Measurements from ENCODE around the gene MACC1.
A peak's percentile ranks its signal among the peaks of the same experiment; 100 is the strongest.

MACC1 gene, protein sequence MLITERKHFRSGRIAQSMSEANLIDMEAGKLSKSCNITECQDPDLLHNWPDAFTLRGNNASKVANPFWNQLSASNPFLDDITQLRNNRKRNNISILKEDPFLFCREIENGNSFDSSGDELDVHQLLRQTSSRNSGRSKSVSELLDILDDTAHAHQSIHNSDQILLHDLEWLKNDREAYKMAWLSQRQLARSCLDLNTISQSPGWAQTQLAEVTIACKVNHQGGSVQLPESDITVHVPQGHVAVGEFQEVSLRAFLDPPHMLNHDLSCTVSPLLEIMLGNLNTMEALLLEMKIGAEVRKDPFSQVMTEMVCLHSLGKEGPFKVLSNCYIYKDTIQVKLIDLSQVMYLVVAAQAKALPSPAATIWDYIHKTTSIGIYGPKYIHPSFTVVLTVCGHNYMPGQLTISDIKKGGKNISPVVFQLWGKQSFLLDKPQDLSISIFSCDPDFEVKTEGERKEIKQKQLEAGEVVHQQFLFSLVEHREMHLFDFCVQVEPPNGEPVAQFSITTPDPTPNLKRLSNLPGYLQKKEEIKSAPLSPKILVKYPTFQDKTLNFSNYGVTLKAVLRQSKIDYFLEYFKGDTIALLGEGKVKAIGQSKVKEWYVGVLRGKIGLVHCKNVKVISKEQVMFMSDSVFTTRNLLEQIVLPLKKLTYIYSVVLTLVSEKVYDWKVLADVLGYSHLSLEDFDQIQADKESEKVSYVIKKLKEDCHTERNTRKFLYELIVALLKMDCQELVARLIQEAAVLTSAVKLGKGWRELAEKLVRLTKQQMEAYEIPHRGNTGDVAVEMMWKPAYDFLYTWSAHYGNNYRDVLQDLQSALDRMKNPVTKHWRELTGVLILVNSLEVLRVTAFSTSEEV

DNA sequence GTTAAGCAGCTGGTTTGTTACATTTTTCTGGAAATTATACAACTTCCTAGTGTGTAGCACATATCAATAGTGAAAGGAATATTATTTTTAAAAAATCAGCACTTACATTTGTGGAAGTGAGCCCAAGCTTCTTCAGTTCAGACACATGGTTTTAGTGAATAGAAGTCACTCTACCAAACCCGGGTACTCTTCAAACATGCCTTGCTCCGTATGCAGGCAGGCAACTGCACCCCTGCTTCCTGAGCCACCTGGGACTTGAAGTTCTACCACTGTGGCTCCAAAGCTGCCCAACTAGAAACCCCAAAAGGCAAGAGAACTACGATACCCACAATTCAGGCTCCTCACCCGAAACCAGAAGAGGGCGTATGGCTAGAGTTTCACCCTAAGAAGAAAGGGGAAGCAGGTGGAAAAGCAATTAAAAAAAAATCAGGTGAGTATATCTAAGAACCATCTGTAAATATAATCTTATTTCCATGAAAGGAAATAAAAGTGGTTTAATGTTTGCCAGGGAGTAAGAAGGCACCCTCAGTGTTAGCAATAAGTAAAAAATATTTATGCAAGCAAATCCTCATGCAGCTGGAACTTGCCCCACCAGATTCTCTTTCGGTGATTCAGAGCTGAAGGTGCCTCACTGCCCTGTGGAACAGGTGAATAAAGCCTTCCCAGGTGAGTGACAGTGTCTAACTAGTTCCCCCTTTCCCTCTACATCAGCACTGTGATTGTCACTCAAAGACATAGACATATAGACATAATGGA, at the start of gene MACC1:
Gene MACC1 (minus strand): TSS at position 192 of the 756 bp plus-strand sequence. CDS start 55,522 bp downstream, outside the sequence.
- DNase-seq = peak; percentile 40

DNA sequence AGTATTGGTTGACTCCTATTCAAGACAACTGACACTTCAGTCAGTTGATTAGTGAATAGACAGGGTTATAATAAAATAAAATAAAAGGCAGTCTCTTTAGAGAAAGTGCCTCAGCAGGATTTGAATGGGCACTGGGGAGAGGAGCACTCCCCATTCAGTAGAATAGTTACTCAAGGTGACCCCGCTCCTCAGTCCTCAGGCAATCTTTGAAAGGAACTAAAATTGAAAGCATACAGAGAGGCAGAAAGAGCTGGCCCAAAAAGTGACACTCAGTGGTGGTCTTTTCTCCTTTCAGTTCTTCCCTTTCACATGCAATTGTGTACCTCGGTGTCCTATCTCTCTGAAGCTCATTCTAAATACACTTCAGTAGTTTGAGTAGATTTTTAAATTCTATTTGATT, 47.4 kb upstream of the MACC1 start:
- no peak for DNase-seq

DNA sequence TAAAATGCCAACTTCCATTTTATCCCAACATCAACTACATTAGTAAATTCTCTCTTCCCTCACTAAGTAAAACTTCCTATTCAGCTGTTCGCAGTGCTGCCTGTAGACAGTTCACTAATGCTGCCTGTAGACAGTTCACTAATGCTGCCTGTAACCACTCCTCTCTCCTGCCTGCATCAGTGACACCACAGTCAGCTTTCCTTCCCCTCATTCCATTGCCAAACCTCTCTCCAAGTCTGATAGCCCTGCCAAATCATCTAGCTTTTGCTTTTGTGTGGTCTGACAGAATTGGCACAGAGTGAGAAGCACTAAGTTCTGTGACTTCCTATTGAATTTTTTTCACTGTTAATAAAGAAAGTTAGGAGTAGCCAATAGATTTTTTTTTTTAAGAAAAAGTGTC, 43.0 kb upstream of the MACC1 start:
- peak; percentile 28 for DNase-seq

DNA sequence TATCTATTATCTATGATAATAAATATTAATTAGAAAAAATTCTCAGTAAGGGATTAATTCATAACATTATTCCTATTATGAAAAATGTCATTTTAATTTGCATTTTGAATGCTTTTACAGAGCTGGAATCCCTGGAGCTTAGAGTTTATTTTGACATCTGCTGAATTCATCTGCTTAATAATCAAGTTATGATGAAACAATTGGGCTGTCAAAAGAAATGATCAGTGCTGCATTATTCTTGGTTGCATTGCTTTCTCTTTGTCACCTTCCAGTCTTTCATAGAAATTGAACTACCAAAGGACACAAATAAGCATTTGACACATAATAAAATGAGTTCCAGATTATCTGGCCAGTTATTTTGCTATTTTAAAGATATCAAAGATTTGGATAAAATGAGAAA, 40.0 kb upstream of the MACC1 start:
- DNase-seq = no peak

DNA sequence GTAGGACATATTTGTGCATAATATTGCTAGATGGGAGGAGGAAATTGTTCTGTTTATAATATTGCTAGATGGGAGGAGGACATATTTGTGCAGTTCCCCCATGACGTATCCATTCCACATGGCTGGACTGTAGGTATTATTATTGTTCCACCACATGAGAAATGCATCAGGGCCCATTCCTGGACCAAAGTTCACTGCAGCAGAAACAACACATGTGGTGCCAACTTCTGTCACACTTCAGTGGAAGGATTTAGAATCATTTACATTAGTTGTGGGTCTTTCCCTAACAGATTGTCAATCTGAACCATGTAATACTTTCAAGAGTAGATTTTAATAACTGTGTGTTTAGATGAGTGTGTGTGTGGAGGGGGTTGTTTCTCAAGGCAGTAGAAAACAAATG, 32.7 kb upstream of the MACC1 start:
- DNase-seq = no peak

DNA sequence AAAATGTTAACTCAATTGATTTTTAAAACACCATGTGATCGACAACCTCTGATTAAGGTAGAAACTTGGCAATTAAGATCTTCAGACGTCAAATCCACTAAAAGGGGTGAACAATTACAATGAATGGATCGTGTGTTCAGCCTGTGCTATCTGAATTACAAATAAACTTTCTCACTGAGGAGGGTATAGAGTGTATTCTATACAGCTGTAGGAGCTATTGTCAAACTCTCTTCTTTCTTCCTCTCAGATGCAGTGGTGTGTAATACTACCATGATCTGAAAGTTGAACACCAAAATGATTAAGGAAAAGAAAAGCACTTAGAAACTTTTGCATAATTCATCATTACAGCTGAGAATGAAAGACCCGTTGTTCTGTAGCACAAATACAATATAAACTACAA, 32.2 kb upstream of the MACC1 start:
- no peak for DNase-seq

DNA sequence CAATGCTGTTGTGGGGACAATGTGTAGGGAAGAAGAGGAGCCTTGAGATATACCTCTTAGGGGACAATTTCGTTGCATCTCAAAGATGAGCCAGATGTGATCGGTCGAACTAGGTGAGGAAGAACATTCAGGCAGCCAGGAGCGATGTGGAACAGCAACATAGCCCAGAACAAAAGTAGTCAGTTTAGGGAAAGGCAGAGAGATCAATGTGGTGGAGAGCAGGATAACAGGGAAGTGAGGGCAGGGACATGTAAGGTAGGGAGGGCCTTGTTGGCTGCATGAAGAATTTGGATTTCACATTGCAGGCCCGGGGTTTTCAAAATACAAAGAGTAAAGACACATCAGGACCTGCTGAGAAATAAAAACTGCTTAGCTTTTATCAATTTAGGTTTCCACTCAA, 29.1 kb upstream of the MACC1 start:
- DNase-seq = no peak

DNA sequence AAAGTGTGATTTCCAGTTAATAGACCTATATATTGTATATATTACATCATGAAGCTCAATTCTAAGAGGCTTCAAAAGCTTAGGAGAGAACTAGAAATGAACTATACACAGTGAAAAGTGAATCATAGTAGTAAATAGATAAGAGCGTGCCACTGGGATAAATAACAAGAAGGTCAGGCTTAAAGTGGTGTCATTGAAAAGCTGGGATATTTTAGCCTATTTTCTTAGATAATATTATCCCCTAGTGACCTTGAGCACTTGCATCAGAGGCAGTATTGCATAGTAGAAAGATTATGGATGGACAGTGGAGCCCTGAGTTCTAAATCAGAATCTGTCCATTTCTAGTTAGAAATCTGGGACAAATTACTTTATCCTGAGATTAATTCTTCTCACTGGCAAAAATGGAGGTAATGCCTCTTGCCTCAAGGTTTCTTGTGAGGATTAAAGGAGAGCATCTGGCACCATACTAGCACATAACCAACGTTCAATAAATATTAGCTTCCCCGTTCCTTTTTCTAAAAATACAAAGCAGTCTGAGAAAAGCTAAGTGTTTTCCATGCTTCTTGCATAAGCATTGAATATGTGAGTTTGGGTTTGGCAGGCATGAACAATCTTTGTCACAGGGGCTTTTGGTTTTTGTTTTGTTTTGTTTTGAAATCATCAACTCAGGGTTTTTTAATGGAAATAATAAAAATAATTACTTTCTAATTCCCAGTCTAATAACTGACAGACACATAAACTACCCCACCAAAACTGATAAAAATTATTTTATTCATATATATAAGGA, 27.3 kb upstream of the MACC1 start:
- no peak for DNase-seq

DNA sequence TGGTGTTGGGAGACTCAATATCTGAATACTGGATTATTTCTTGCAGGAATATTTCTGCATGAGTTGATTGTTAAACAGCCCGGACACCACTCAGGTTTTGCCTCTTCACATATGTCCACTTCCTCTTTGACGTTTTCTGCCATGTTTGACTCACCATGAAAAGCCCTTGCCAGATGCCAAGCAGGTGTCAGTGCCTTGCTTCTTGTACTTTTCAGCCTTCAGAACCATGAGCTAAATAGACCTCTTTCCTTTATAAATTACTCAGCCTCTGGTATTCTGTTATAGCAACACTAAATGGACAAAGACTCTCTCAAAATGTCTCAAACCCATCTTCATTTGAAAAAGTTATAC, 24.7 kb upstream of the MACC1 start:
- no peak for DNase-seq

DNA sequence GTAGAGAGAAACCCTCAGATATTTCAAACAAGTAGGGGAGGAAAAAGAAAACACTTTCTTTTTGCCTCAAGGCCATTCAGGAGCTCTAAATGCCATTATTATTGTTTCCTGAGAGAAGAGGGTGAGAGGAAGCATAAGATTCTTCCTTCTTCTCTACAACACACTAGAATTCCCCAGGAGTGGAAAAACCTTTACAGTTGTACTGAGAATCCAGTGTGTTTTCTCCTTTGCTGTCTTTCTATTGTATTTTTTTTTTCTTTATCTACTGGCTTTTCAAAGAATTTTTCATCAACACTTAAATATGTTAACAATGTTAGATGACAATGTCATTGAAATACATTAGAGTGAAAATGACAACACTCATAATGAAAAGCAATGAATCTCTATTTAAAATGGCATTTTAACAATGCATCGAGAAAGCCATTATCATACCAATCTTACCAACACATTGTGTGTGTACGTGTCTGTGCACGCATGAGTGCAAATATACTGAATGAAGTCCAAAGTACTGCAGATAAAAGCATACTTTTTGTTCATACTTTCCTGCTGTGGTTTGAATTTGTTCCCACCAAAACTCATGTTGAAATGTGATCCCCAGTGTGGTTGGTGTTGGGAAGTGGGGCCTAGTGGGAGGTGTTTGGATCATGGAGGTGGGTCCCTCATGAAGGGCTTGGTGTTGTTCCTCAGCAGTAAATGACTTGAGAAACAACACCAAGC, 24.2 kb upstream of the MACC1 start:
- no peak for DNase-seq

DNA sequence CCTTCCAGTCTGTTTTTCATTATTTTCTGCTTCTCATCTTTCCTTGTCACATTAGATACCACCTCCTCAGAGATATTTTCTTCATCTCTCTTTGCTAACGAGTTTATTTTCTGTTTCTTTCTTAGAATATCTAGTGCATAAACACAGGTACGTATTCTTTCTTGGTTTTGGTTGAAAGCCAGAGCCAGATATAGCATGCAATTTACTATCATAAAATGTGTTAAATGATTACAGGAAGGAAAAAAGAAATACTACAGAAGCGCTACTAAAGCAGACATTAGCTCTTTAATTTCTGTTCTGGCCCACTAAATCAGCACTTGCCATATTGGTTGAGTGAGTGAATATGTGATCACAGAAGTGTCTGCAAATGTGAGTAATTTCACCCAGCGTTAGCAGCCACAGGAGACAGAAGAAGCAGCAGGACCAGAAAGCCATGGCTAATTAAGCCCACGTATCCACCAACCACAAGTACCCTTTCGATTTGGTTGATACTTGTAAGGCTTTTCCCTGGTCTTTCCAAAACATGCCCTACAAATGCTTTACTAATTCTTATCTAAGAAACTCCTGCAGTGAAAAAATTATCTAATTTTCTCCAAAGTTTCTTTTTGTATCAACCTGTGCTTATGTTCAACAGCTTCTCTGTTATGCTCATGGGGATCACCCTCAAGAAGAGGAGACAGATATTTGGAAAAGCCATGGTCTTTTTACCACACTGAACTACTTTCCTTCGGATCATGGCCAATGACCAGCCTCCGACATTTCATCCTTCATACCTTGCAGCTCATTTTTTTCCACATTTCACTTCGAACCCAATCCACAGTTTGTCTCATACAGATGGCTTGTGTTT, 23.1 kb upstream of the MACC1 start:
- no peak for DNase-seq

DNA sequence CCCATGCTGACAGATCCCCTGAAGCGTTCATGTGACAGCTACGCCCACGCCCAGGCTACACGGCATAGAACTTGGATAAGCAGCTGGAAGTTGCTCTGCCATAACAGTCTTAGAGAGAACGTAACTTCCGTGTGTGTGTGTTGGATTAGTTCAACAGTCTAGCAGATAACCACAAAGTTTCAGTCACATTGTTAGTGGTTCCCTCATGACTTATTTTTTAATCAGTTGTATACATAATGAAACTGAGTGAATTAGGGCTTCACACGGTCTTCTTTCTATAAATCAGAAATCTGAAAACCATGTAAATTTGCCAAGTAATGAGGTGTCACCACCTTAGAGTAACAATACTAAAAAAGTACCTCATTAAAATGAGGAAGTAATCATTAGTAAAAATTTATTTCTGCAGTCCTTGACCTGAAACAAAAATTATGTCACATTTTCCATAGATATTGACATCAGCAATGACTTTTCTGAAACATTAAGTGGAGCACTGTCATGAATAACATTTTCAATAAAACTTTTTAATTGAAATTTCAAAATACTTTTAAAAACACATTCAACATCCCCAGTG, 21.7 kb upstream of the MACC1 start:
- DNase-seq = no peak

DNA sequence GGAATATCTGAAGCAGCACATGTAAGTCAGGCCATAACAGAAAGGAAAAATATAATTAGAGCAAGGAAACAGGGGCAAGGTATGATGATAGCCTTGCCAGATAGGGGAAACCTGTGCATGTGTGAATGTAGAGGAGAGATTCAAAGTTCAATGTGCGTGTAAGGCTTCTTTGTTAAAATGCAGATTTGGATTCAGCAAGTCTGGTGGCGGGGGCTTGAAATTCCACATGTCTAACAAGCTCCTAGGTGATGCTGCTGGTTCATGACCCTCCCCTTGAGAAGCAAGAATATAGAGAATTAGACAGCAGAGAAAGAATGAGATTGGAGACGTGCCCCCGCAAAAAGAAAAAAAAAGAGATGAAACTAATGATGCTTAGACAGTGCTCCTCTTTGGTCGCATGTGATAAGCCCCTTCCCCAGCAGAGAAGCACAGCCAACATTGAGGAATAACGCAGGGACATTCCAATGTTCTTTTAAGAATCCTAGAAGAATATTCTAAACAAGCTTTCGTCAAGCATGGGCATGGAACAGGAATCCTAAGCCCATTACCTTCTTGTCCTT, 21.1 kb upstream of the MACC1 start:
- no peak for DNase-seq

DNA sequence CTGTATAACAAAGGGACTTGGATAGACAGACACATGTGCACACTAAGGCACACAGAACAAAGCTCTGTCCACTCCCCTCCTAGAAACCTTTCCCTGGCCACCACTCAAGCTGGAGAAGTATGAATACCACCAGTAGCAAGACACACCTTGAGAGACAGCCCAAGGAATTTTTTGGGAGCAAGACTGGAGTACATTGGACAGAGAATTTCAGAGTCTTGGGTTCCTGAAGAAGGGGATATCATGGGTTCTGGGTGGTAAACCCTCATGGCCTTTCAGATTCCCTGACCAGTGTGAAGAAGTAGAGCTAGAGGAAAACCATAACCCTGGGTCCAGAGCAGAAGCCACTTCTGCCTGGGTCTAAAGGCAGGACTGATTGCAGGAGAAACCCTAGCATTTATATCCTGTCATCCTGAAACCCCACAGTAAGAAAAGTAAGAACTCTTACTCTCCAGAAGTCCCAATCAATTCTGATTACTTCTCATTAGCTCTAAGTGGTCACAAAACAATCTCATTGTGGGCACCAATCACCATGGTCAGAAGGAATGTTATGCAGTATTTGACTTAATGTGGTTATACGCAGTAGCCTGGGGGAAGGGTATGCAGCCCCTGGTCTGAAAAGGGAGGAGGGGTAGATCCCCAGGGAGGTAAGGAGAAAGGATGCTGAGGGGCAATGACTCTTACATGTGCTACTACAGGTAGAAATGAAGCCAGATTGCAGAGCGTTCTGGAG, 20.4 kb upstream of the MACC1 start:
- DNase-seq = no peak

DNA sequence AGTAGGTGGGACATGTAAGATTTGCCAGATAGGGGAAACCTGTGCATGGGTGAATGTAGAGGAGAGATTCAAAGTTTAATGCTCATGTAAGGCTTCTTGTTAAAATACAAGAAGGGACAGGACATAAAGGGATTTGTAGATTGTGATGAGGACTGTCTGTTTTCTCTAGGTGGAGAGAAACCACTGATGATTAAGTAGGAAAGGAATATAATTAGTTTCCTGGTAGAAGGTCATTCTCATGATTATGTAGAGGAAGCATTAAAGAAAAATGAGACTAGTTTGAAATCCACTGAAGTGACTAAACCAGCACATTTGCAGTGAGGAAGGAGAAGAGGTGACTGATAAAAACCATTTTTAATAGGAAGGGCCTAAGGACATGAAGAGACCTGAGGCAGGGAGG, 19.6 kb upstream of the MACC1 start:
- DNase-seq = no peak

DNA sequence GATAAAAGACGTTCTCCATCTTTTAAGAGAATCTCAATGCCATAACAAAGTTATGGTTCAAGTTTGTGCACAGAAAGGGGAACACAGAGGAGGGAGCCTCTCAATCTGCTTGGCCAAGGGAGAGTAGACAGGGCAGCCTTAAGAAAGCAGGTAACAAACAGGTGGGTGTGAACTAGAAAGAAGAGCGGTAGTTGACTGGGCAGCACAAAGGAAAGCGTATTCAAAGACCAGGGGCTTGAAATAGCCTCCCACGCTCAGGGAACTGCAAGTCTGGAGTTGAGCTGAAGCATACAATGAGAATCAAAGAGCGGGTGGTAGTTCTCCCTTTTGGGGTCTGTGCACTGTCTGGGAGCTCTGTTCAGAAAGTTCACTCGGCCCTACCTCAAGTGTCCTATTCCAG, 18.9 kb upstream of the MACC1 start:
- no peak for DNase-seq

DNA sequence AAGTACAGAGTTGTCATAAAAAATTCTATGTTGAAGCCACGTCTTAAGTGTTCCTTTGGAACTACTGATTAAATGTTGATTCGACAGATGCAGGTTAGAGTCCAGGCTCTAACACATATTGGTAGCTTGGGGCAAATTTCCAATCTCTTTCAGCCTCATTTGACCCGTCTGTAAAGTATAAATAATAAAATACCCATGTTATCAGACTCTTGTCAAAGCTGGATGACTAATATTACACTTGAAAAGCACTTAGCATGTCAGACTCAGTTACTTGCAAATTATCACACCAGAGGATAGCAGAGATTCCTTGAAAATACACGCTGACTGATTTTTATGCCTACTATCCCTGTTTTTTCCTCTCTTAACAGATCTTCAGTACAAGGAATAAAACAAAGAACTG, 18.1 kb upstream of the MACC1 start:
- no peak for DNase-seq

DNA sequence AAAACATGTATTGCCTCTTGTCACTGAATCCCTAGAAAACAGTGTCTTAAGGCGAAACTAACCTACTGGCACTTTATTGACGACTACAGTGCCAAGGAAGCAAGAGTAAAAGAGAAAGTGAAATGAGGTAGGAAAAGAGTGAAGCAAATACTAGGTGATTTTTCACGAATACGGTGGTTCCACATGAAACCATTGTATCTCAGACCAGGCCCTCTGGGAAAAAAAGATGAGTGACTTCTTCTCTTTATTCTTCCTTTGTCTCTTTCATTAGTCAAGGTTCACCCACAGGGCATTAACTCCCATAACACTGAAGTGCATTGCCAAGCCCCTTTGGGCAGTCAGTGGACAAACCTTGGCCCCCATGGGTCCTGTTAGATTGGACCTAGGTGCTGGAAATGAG, 16.2 kb upstream of the MACC1 start:
- DNase-seq = no peak

DNA sequence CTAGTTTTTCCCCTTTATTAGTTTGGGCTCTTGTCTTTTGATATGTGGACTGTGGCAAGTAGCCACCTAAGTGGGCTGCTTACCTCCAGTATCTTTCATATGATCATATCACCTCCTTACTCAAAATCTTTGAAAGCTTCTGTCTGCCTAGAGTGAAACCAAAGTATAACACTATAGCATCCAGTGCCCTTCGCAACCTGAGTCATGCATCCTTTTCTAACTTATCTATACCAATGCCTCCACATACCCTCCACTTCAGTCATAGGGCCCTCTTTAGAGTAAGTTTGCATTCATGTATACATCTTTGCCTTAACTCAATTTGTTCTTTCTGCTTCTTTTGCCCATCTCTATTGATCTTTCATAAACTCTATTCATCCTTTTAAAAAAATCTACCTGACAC, 15.7 kb upstream of the MACC1 start:
- DNase-seq = no peak
